H7 (cell line): ENCODE data around the gene CSMD2. TPM values are rescaled to one million over a fixed set of nuclear protein-coding genes. Genes with fewer than 3 reads are reported as not detected.
A peak's percentile ranks its signal among the peaks of the same experiment; 100 is the strongest.

Experiments
- DNase-seq: peaks from one replicate; pipeline ENCODE4 v3.0.0; 2012
- H3K27me3 ChIP-seq: 2 replicates; pipeline ENCODE4 v1.6.0; 2011; ENCODE audit warnings: mild to moderate bottlenecking, low read length; ENCODE audit not compliant: control insufficient read depth, insufficient read depth
- H3K36me3 ChIP-seq: replicated peaks from 2 replicates; pipeline ENCODE4 v1.5.1; 2011; ENCODE audit warnings: low read length; ENCODE audit not compliant: control insufficient read depth, insufficient read depth
- H3K4me3 ChIP-seq: 2 replicates; pipeline ENCODE4 v1.5.1; 2011; ENCODE audit warnings: low read depth, mild to moderate bottlenecking, control low read depth, low read length, moderate library complexity; ENCODE audit not compliant: insufficient read depth
- total RNA-seq: library from RNA; depleted of rRNA; stranded (reverse); fragments of >200 nt; shearing (Covaris generic); gene quantifications from 2 replicates; pipeline ENCODE4 v1.2.3, GENCODE V29; 2014

CSMD2 gene
- total RNA-seq, 1 experiment from 2014 or later = 6.3 TPM

GRCh38 chr1:34002810-34003209 lies 162.2 kb downstream of the CSMD2 start:
- H3K27me3 ChIP-seq = no peaks in the 10 kb centered on the region
- DNase-seq = peak; percentile 49
- no peak overlapping the region for H3K4me3 ChIP-seq
- no peaks in the 10 kb centered on the region for H3K36me3 ChIP-seq

- DNase-seq = no peak
Observed at GRCh38 chr1:33997127-33998036, 167.6 kb downstream of the CSMD2 start.

GRCh38 chr1:33996281-33996680 lies 168.7 kb downstream of the CSMD2 start:
- H3K4me3 ChIP-seq = no peak overlapping the region
- DNase-seq = no peak
- H3K27me3 ChIP-seq = no peaks in the 10 kb centered on the region
- no peaks in the 10 kb centered on the region for H3K36me3 ChIP-seq

More at GRCh38 chr1:33997127-33998036, 167.6 kb downstream of the CSMD2 start:
- Histone ChIP-seq H3K27me3 (no peaks in the 10 kb centered on the region), H3K4me3 (no peak overlapping the region), H3K36me3 (no peaks in the 10 kb centered on the region)

GRCh38 chr1:33993301-33993700 lies 171.7 kb downstream of the CSMD2 start:
- H3K36me3 ChIP-seq = no peaks in the 10 kb centered on the region
- no peak for DNase-seq
- no peaks in the 10 kb centered on the region for H3K27me3 ChIP-seq
- H3K4me3 ChIP-seq = no peak overlapping the region

- Histone ChIP-seq H3K36me3 (no peaks in the 10 kb centered on the region), H3K4me3 (no peak overlapping the region), H3K27me3 (no peaks in the 10 kb centered on the region)
- DNase-seq = no peak
Observed at GRCh38 chr1:33990281-33990680, 174.7 kb downstream of the CSMD2 start.

- DNase-seq = no peak
- H3K27me3 ChIP-seq = no peaks in the 10 kb centered on the region
Observed at GRCh38 chr1:33988161-33988560, 176.9 kb downstream of the CSMD2 start.

GRCh38 chr1:33986390-33987095 lies 178.5 kb downstream of the CSMD2 start:
- Histone ChIP-seq H3K36me3 (no peaks in the 10 kb centered on the region), H3K27me3 (no peaks in the 10 kb centered on the region), H3K4me3 (no peak overlapping the region)
- DNase-seq = no peak

More at GRCh38 chr1:33988161-33988560, 176.9 kb downstream of the CSMD2 start:
- no peaks in the 10 kb centered on the region for H3K36me3 ChIP-seq
- H3K4me3 ChIP-seq = no peak overlapping the region

GRCh38 chr1:33985656-33986055 lies 179.4 kb downstream of the CSMD2 start:
- Histone ChIP-seq H3K27me3 (no peaks in the 10 kb centered on the region), H3K36me3 (no peaks in the 10 kb centered on the region), H3K4me3 (no peak overlapping the region)
- DNase-seq = no peak

GRCh38 chr1:33984906-33985565 lies 180.0 kb downstream of the CSMD2 start:
- no peak for DNase-seq
- Histone ChIP-seq H3K27me3 (no peaks in the 10 kb centered on the region), H3K4me3 (no peak overlapping the region), H3K36me3 (no peaks in the 10 kb centered on the region)

- no peaks in the 10 kb centered on the region for H3K36me3 ChIP-seq
- H3K27me3 ChIP-seq = no peaks in the 10 kb centered on the region
- H3K4me3 ChIP-seq = no peak overlapping the region
- DNase-seq = no peak
Observed at GRCh38 chr1:33982419-33982818, 182.6 kb downstream of the CSMD2 start.

- H3K27me3 ChIP-seq = no peaks in the 10 kb centered on the region
Observed at GRCh38 chr1:33979341-33979740, 185.7 kb downstream of the CSMD2 start.

GRCh38 chr1:33975961-33976360 lies 189.1 kb downstream of the CSMD2 start:
- no peak for DNase-seq
- Histone ChIP-seq H3K27me3 (no peaks in the 10 kb centered on the region), H3K4me3 (no peak overlapping the region), H3K36me3 (no peaks in the 10 kb centered on the region)

More at GRCh38 chr1:33979341-33979740, 185.7 kb downstream of the CSMD2 start:
- Histone ChIP-seq H3K4me3 (no peak overlapping the region), H3K36me3 (no peaks in the 10 kb centered on the region)
- DNase-seq = no peak

- H3K27me3 ChIP-seq = no peaks in the 10 kb centered on the region
- no peak for DNase-seq
- H3K36me3 ChIP-seq = no peaks in the 10 kb centered on the region
- no peak overlapping the region for H3K4me3 ChIP-seq
Observed at GRCh38 chr1:33973799-33974545, 191.1 kb downstream of the CSMD2 start.
